HCT116 (cell line): ENCODE measurements around the gene PRPSAP1. TPM values are rescaled to one million over a fixed set of nuclear protein-coding genes. Genes with fewer than 3 reads are reported as not detected.
"Not testable (repeated sequence)": the region's sequence is repeated elsewhere in the genome, so short reads cannot be mapped to it uniquely, and the experiment has no call there.

Experiments
- ATAC-seq: fragments of 200-7000 bp; cut with Tn5 transposase; 2 replicates; pipeline ENCODE4 v1.9.1; 2020; ENCODE audit warnings: mild to moderate bottlenecking, moderate library complexity
- BruUV-seq: library from RNA; stranded (reverse); fragments of 400-500 nt; replicated peaks from 2 replicates; lab custom pipeline; 2021; lab: Mats Ljungman, UMichigan
- CTCF ChIA-PET: fragments of 300-600 bp; sonication (Branson Sonifier 250); formaldehyde crosslinking; loops from one replicate; lab custom pipeline; 2021; ENCODE audit warnings: antibody characterized with exemption; lab: Charles Lee
- POLR2A ChIA-PET: fragments of 300-600, 350-600 bp; sonication (Branson Sonifier 250); formaldehyde crosslinking; loops from one replicate; lab custom pipeline; 2021; ENCODE audit warnings: antibody characterized with exemption; lab: Charles Lee
- RAD21 ChIA-PET, 2 experiments: fragments of 300-600 bp; sonication (Branson Sonifier 250); formaldehyde crosslinking; loops; one replicate each; lab custom pipeline; 2023; ENCODE audit warnings: low total read pairs in 2 of 2; ENCODE audit not compliant: uncharacterized antibody in 2 of 2, unreplicated experiment in 2 of 2, low non-redundant PET in 1 of 2; lab: Charles Lee
- DNase-seq: peaks from one replicate; pipeline ENCODE4 v3.0.0-alpha.2; 2010; ENCODE audit warnings: low read depth, low spot score
- H2AFZ ChIP-seq: fragments of 200-600 bp; shearing (Covaris generic), sonication (generic); 2 replicates; pipeline ENCODE4 v1.6.1; 2017; ENCODE audit warnings: low read depth, mixed run types, mixed read lengths, antibody characterized with exemption, low read length; ENCODE audit not compliant: poor library complexity, severe bottlenecking
- H3K27ac ChIP-seq: 2 replicates; pipeline ENCODE4 v1.5.1; 2012; ENCODE audit warnings: low read depth, low read length
- H3K27me3 ChIP-seq: fragments of 200-600 bp; sonication (generic); 2 replicates; pipeline ENCODE4 v1.6.1; 2016; ENCODE audit warnings: mixed run types, low read length, mixed read lengths; ENCODE audit not compliant: insufficient read depth
- H3K36me3 ChIP-seq, 2 experiments: fragments of 200-500 bp in 1 of 2; fragments of 200-600 bp in 1 of 2; sonication (Bioruptor generic) in 1 of 2; sonication (generic) in 1 of 2; 2 replicates each; pipeline versions ENCODE4 v1.5.1 to v1.6.1; 2014 to 2016; ENCODE audit warnings: low read length in 2 of 2, inconsistent platforms in 1 of 2, mixed read lengths in 1 of 2, mixed run types in 1 of 2; ENCODE audit not compliant: insufficient read depth in 2 of 2, control insufficient read depth in 1 of 2
- H3K4me1 ChIP-seq, 2 experiments: fragments of 200-600 bp in 1 of 2; sonication (generic) in 1 of 2; 2 replicates each; pipeline versions ENCODE4 v1.5.1 to v1.6.1; 2012 to 2017; ENCODE audit warnings: low read length in 2 of 2, inconsistent platforms in 1 of 2, mild to moderate bottlenecking in 1 of 2, mixed read lengths in 1 of 2, mixed run types in 1 of 2, moderate library complexity in 1 of 2; ENCODE audit not compliant: insufficient read depth in 2 of 2, control insufficient read depth in 1 of 2
- H3K4me2 ChIP-seq: fragments of 200-600 bp; sonication (generic); 2 replicates; pipeline ENCODE4 v1.6.1; 2017; ENCODE audit warnings: mixed run types, low read length, mixed read lengths
- H3K4me3 ChIP-seq, 2 experiments: fragments of 200-600 bp in 1 of 2; sonication (generic) in 1 of 2; replicated peaks in 1 of 2; 2 replicates each; pipeline ENCODE4 v1.5.1; 2011 to 2016; ENCODE audit warnings: low read length in 2 of 2, control low read depth in 1 of 2, low read depth in 1 of 2, mild to moderate bottlenecking in 1 of 2, mixed read lengths in 1 of 2, mixed run types in 1 of 2
- H3K79me2 ChIP-seq: fragments of 200-600 bp; sonication (generic); 2 replicates; pipeline ENCODE4 v1.6.1; 2017; ENCODE audit warnings: mild to moderate bottlenecking, mixed run types, low read length, moderate library complexity, mixed read lengths; ENCODE audit not compliant: insufficient read depth
- H3K9ac ChIP-seq: fragments of 200-600 bp; sonication (generic); 2 replicates; pipeline ENCODE4 v1.6.1; 2016; ENCODE audit warnings: low read length, mixed read lengths
- H3K9me2 ChIP-seq: fragments of 200-600 bp; sonication (generic), shearing (Covaris generic); 2 replicates; pipeline ENCODE4 v1.6.1; 2017; ENCODE audit warnings: mixed run types, mild to moderate bottlenecking, moderate library complexity; ENCODE audit not compliant: insufficient read depth
- H3K9me3 ChIP-seq, 2 experiments: fragments of 200-500 bp in 1 of 2; fragments of 200-600 bp in 1 of 2; sonication (Bioruptor generic) in 1 of 2; sonication (generic) in 1 of 2; 2 replicates each; pipeline ENCODE4 v1.6.1; 2014 to 2017; ENCODE audit warnings: low read length in 2 of 2, mixed read lengths in 2 of 2, inconsistent platforms in 1 of 2, low read depth in 1 of 2, mild to moderate bottlenecking in 1 of 2, mixed run types in 1 of 2, moderate library complexity in 1 of 2; ENCODE audit not compliant: control insufficient read depth in 1 of 2, insufficient read depth in 1 of 2
- H4K20me1 ChIP-seq: fragments of 200-600 bp; sonication (generic), shearing (Covaris generic); 2 replicates; pipeline ENCODE4 v1.6.1; 2017; ENCODE audit warnings: mixed run types, mild to moderate bottlenecking, moderate library complexity; ENCODE audit not compliant: insufficient read depth
- CEBPB ChIP-seq: IDR thresholded peaks from 2 replicates; pipeline ENCODE4 v1.6.1; 2012; ENCODE audit warnings: low read depth
- CTCF ChIP-seq, 3 experiments: fragments of 200-600 bp in 1 of 3; sonication (generic) in 1 of 3; IDR thresholded peaks in 2 of 3; conservative IDR thresholded peaks in 1 of 3; 2 replicates each; pipeline ENCODE4 v1.5.1; 2012 to 2017; ENCODE audit warnings: low read depth in 2 of 3, low read length in 2 of 3, antibody characterized with exemption in 1 of 3, borderline replicate concordance in 1 of 3, control low read depth in 1 of 3, mild to moderate bottlenecking in 1 of 3, mixed read lengths in 1 of 3, mixed run types in 1 of 3, moderate library complexity in 1 of 3; ENCODE audit not compliant: insufficient read depth in 1 of 3
- EGR1 ChIP-seq: IDR thresholded peaks from 2 replicates; pipeline ENCODE4 v1.6.1; 2012; ENCODE audit warnings: low read depth
- ELF1 ChIP-seq: IDR thresholded peaks from 2 replicates; pipeline ENCODE4 v1.6.1; 2012; ENCODE audit warnings: low read depth, borderline replicate concordance
- POLR2A ChIP-seq: IDR thresholded peaks from 2 replicates; pipeline ENCODE4 v1.7.0; 2011; ENCODE audit warnings: borderline replicate concordance; ENCODE audit not compliant: insufficient read depth, insufficient read length; ENCODE audit errors: extremely low read depth
- POLR2AphosphoS5 ChIP-seq: IDR thresholded peaks from 2 replicates; pipeline ENCODE4 v1.6.1; 2011; ENCODE audit warnings: mild to moderate bottlenecking, low read depth, low read length, moderate library complexity
- RAD21 ChIP-seq: IDR thresholded peaks from 2 replicates; pipeline ENCODE4 v1.6.1; 2012; ENCODE audit warnings: low read depth, mild to moderate bottlenecking
- REST ChIP-seq: IDR thresholded peaks from 2 replicates; pipeline ENCODE4 v1.6.1; 2012; ENCODE audit warnings: low read depth
- intact Hi-C: fragments of 100-400 bp; cut with micrococcal nuclease; formaldehyde crosslinking; loops from 2 replicates; pipeline ENCODE4 v1.10.0; 2022
- total RNA-seq: library from RNA; stranded (reverse); gene quantifications from one replicate; pipeline ENCODE4 v1.2.1, GENCODE V29; 2021; ENCODE audit not compliant: unreplicated experiment

Gene PRPSAP1
- total RNA-seq, 1 experiment from 2014 or later, result 81.4 TPM

DNA sequence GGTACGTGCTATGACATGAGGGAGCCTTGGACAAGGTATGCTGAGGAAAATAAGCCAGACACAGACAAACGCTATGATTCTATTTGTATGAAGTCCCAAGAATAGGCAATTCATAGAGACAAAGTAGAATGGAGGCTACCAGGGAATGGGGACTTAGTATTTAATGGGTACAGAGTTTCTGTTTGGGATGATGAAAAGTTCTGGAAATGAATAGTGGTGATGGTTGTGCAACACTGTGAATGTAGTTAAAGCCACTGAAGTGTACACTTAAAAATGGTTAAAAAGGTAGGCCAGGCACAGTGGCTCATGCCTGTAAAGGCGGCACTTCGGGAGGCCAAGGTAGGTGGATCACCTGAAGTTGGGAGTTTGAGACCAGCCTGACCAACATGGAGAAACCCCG, 3.3 kb downstream of the PRPSAP1 start (continued):
- TF ChIP-seq CTCF (IDR thresholded peaks at IDR 0.05 in 2 of 3, conservative IDR thresholded peaks at IDR 0.05 in 1 of 3; ENCODE audit: borderline replicate concordance in 1 of 3, insufficient read depth in 1 of 3, low read depth in 2 of 3, low read length in 2 of 3) (no peak), EGR1 (no peak)

DNA sequence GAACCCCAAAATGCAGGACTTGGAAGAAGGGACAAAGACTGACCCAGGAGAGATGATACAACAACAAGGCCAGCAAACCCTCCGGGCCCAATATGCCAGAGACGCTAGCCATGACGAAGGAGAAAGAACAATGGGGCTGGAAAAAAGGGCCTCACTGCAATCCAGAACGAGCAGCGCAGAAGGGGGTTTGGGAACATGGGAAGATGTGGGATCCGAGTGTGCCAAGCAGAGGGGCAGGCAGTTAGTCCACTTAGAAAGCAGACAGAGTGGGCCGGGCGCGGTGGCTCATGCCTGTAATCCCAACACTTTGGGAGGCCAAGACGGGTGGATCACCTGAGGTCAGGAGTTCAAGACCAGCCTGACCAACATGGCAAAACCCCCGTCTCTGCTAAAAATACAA, 6.8 kb downstream of the PRPSAP1 start:
- RAD21 ChIA-PET, H3K9me3 ChIP-seq, intact Hi-C loops, H3K27ac ChIP-seq, POLR2A ChIA-PET, H3K4me3 ChIP-seq, CTCF ChIA-PET, ATAC-seq, H3K4me1 ChIP-seq, H3K27me3 ChIP-seq, H4K20me1 ChIP-seq, H2AFZ ChIP-seq, BruUV-seq, H3K9ac ChIP-seq, DNase-seq, H3K4me2 ChIP-seq, H3K9me2 ChIP-seq: not testable (repeated sequence)
- H3K36me3 ChIP-seq, result peaks cover 30 to 33% of the 10 kb centered on the region in 2 experiments; a peak in 3 of 4 replicates
- H3K79me2 ChIP-seq, result peaks cover 27% of the 10 kb centered on the region

- Histone ChIP-seq H2AFZ (no peak overlapping the region), H3K27ac (no peak overlapping the region), H3K9ac (no peak overlapping the region), H3K9me3 (no peaks in the 10 kb centered on the region), H3K4me2 (no peak overlapping the region), H3K4me1 (no peaks in the 10 kb centered on the region), H3K9me2 (no peaks in the 10 kb centered on the region), H3K36me3 (peaks cover 34 to 35% of the 10 kb centered on the region in 2 experiments; a peak in 3 of 4 replicates), H4K20me1 (peaks cover 4% of the 10 kb centered on the region; the same call in 1 of the 2 replicates), H3K27me3 (no peaks in the 10 kb centered on the region), H3K4me3 (no peak overlapping the region), H3K79me2 (peaks cover 12% of the 10 kb centered on the region)
- RAD21 ChIA-PET, result no interaction called here
- CTCF ChIA-PET, result no interaction called here
- intact Hi-C loops, result no loop called here
- DNase-seq (no peak), ATAC-seq (no peak)
- BruUV-seq, result no TSS peak
- POLR2A ChIA-PET, result interaction anchor here (0.9 kb wide), 1 partner anchor 8 kb away, joined by 3 read pairs; the partner anchor contains the start of gene PRPSAP1
- no peak for TF ChIP-seq EGR1
- TF ChIP-seq ELF1, result no peak
- no peak for TF ChIP-seq RAD21
- no peak for TF ChIP-seq CTCF (IDR thresholded peaks at IDR 0.05 in 2 of 3, conservative IDR thresholded peaks at IDR 0.05 in 1 of 3; ENCODE audit: borderline replicate concordance in 1 of 3, insufficient read depth in 1 of 3, low read depth in 2 of 3, low read length in 2 of 3)
- TF ChIP-seq REST, result no peak
- no peak for TF ChIP-seq POLR2A
- no peak for TF ChIP-seq CEBPB
- TF ChIP-seq POLR2AphosphoS5, result no peak
Observed at GRCh38 chr17:76345377-76345974, 8.2 kb downstream of the PRPSAP1 start.
